PC-3 (cell line): Measurements from ENCODE around the gene NFIX. TPM values are rescaled to one million over a fixed set of nuclear protein-coding genes. Genes with fewer than 3 reads are reported as not detected.

Experiments
- ATAC-seq: fragments of 200-7000 bp; cut with Tn5 transposase; 2 replicates; pipeline ENCODE4 v1.9.1; 2020; ENCODE audit warnings: mild to moderate bottlenecking, moderate library complexity
- BruUV-seq: library from RNA; stranded (reverse); fragments of 400-500 nt; replicated peaks from 2 replicates; lab custom pipeline; 2021; lab: Mats Ljungman, UMichigan
- CTCF ChIA-PET: fragments of 300-600 bp; sonication (Branson Sonifier 250); formaldehyde crosslinking; loops from one replicate; lab custom pipeline; 2022; ENCODE audit warnings: antibody characterized with exemption; lab: Charles Lee
- POLR2A ChIA-PET: fragments of 300-600 bp; sonication (Branson Sonifier 250); formaldehyde crosslinking; loops from one replicate; lab custom pipeline; 2022; ENCODE audit warnings: antibody characterized with exemption; ENCODE audit not compliant: unreplicated experiment; lab: Charles Lee
- DNase-seq: peaks from one replicate; pipeline ENCODE4 v3.0.0-alpha.2; 2015
- H2AFZ ChIP-seq: fragments of 300-600 bp; sonication (generic); 2 replicates; pipeline ENCODE4 v1.6.0; 2016; ENCODE audit warnings: antibody characterized with exemption, low read length
- H3F3A ChIP-seq: fragments of 300-600 bp; sonication (generic); one replicate; pipeline ENCODE4 v1.6.0; 2017; ENCODE audit warnings: antibody characterized with exemption, low read length, control low read depth, mild to moderate bottlenecking; ENCODE audit not compliant: unreplicated experiment
- H3K27ac ChIP-seq: fragments of 300-600 bp; sonication (generic); 2 replicates; pipeline ENCODE4 v1.5.1; 2016; ENCODE audit warnings: mild to moderate bottlenecking, low read length
- H3K27me3 ChIP-seq: fragments of 300-600 bp; sonication (generic); 2 replicates; pipeline ENCODE4 v1.6.1; 2016; ENCODE audit warnings: low read length, mixed read lengths
- H3K36me3 ChIP-seq: fragments of 300-600 bp; sonication (generic); 2 replicates; pipeline ENCODE4 v1.6.1; 2016; ENCODE audit warnings: low read depth, mixed run types, low read length, mixed read lengths
- H3K4me1 ChIP-seq: fragments of 300-600 bp; sonication (generic); 2 replicates; pipeline ENCODE4 v1.5.1; 2016; ENCODE audit warnings: low read length; ENCODE audit not compliant: insufficient read depth
- H3K4me2 ChIP-seq: fragments of 300-600 bp; sonication (generic); 2 replicates; pipeline ENCODE4 v1.6.0; 2016; ENCODE audit warnings: low read length
- H3K4me3 ChIP-seq: fragments of 300-600 bp; sonication (generic); 2 replicates; pipeline ENCODE4 v1.5.1; 2016; ENCODE audit warnings: mild to moderate bottlenecking, low read length, mixed read lengths
- H3K79me2 ChIP-seq: fragments of 300-600 bp; sonication (generic); 2 replicates; pipeline ENCODE4 v1.6.1; 2017; ENCODE audit warnings: low read length, mixed read lengths
- H3K9ac ChIP-seq: fragments of 300-600 bp; sonication (generic); 2 replicates; pipeline ENCODE4 v1.6.0; 2016; ENCODE audit warnings: mild to moderate bottlenecking, low read length
- H3K9me2 ChIP-seq: fragments of 300-600 bp; sonication (generic); replicated peaks from 2 replicates; pipeline ENCODE4 v1.6.1; 2016; ENCODE audit warnings: mixed run types, low read length, mixed read lengths
- H3K9me3 ChIP-seq: fragments of 300-600 bp; sonication (generic); 2 replicates; pipeline ENCODE4 v1.6.1; 2016; ENCODE audit warnings: low read length, mixed read lengths
- H4K20me1 ChIP-seq: fragments of 300-600 bp; sonication (generic); 2 replicates; pipeline ENCODE4 v1.6.1; 2016; ENCODE audit warnings: low read length, mixed read lengths
- CTCF ChIP-seq: fragments of 300-600 bp; sonication (generic); conservative IDR thresholded peaks from 2 replicates; pipeline ENCODE4 v1.5.1; 2017; ENCODE audit warnings: antibody characterized with exemption, low read depth, mild to moderate bottlenecking, low read length
- EZH2 ChIP-seq: fragments of 300-600 bp; sonication (generic); IDR thresholded peaks from one replicate; pipeline ENCODE4 v1.6.1; 2017; ENCODE audit warnings: antibody characterized with exemption, mild to moderate bottlenecking, low read length; ENCODE audit not compliant: unreplicated experiment
- EZH2phosphoT487 ChIP-seq: fragments of 300-600 bp; sonication (generic); IDR thresholded peaks from 2 replicates; pipeline ENCODE4 v1.6.1; 2018; ENCODE audit warnings: mild to moderate bottlenecking, antibody characterized with exemption, low read length, borderline replicate concordance
- intact Hi-C: fragments of 100-400 bp; cut with micrococcal nuclease; formaldehyde crosslinking; loops from 2 replicates; pipeline ENCODE4 v1.9.0; 2023
- total RNA-seq: library from RNA; depleted of rRNA; stranded (reverse); fragments of >200 nt; gene quantifications from 2 replicates; pipeline ENCODE4 v1.2.3, GENCODE V29; 2014

NFIX gene
- total RNA-seq, 1 experiment from 2014 or later, result 43.3 TPM

GRCh38 chr19:12987781-12988180, 7.5 kb upstream of the NFIX start:
- no peak overlapping the region for H3K4me3 ChIP-seq
- H3F3A ChIP-seq, result no peaks in the 10 kb centered on the region
- no peak overlapping the region for H3K27ac ChIP-seq
- H3K79me2 ChIP-seq, result no peaks in the 10 kb centered on the region
- H3K9me2 ChIP-seq, result no peaks in the 10 kb centered on the region
- H3K9me3 ChIP-seq, result no peaks in the 10 kb centered on the region
- no peak overlapping the region for H3K4me2 ChIP-seq
- no TSS peak for BruUV-seq
- CTCF ChIA-PET, result no interaction called here
- POLR2A ChIA-PET, result no interaction called here
- DNase-seq (no peak), ATAC-seq (no peak)
- intact Hi-C loops, result no loop called here
- H3K27me3 ChIP-seq, result no peaks in the 10 kb centered on the region
- TF ChIP-seq EZH2 (no peak), EZH2phosphoT487 (no peak), CTCF (no peak)
- no peaks in the 10 kb centered on the region for H4K20me1 ChIP-seq
- no peaks in the 10 kb centered on the region for H3K36me3 ChIP-seq
- no peaks in the 10 kb centered on the region for H3K4me1 ChIP-seq
- no peak overlapping the region for H2AFZ ChIP-seq
- no peak overlapping the region for H3K9ac ChIP-seq

GRCh38 chr19:12990431-12990830, 4.8 kb upstream of the NFIX start:
- H3K27ac ChIP-seq, result no peak overlapping the region
- TF ChIP-seq CTCF (no peak), EZH2phosphoT487 (no peak), EZH2 (no peak)
- H3K79me2 ChIP-seq, result peaks cover 3% of the 10 kb centered on the region; the same call in 1 of the 2 replicates
- no peak overlapping the region for H3K4me3 ChIP-seq
- ChIA-PET POLR2A (no interaction called here), CTCF (no interaction called here)
- no peak for DNase-seq
- no peaks in the 10 kb centered on the region for H3K9me2 ChIP-seq
- no peaks in the 10 kb centered on the region for H3K27me3 ChIP-seq
- H3K4me2 ChIP-seq, result no peak overlapping the region
- H3K4me1 ChIP-seq, result peaks cover 4% of the 10 kb centered on the region; the same call in 1 of the 2 replicates
- H3K36me3 ChIP-seq, result no peaks in the 10 kb centered on the region
- intact Hi-C loops, result no loop called here
- H3K9ac ChIP-seq, result no peak overlapping the region
- H3K9me3 ChIP-seq, result no peaks in the 10 kb centered on the region
- H3F3A ChIP-seq, result no peaks in the 10 kb centered on the region
- no TSS peak for BruUV-seq
- no peak overlapping the region for H2AFZ ChIP-seq
- H4K20me1 ChIP-seq, result no peaks in the 10 kb centered on the region
- no peak for ATAC-seq

- POLR2A ChIA-PET, result no interaction called here
- CTCF ChIA-PET, result no interaction called here
- no peak for DNase-seq
- Histone ChIP-seq H3K9me2 (no peaks in the 10 kb centered on the region), H3K9me3 (no peaks in the 10 kb centered on the region), H3K4me2 (no peak overlapping the region), H2AFZ (no peak overlapping the region), H3K9ac (no peak overlapping the region), H4K20me1 (no peaks in the 10 kb centered on the region), H3K36me3 (no peaks in the 10 kb centered on the region), H3F3A (no peaks in the 10 kb centered on the region), H3K4me3 (no peak overlapping the region), H3K79me2 (peaks cover 3% of the 10 kb centered on the region), H3K4me1 (peaks cover 4% of the 10 kb centered on the region; the same call in 1 of the 2 replicates), H3K27me3 (no peaks in the 10 kb centered on the region), H3K27ac (no peak overlapping the region)
- intact Hi-C loops, result no loop called here
- no TSS peak for BruUV-seq
- TF ChIP-seq EZH2phosphoT487 (no peak), CTCF (no peak), EZH2 (no peak)
- no peak for ATAC-seq
These were observed 4.4 kb upstream of the NFIX start for GRCh38 chr19:12990853-12991252.
